Measurements from ENCODE around the gene DENND1A. TPM values are rescaled to one million over a fixed set of nuclear protein-coding genes. Genes with fewer than 3 reads are reported as not detected.

DENND1A gene
- total and polyA plus RNA-seq, 4 donors: 7.9 to 22.0 (median 13.9) TPM

DNA sequence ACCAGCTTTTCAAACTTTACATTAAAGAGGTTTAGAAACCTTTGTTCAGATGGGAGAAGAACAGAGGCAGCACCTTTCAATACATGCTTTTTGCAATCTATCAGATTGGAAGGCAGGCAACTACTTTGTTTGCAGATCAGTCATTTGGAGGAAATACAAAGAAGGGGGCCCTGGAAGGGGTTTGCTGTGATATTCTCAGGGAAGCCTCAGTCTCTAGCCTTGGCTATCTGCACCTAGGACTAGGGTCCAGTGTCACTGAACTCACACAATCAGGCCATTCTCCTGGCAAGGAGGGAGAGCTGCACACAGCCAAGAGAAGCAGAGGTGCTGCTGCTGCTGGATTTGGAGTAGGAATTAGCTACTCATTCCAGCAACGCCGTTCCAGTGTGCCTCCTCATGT lies 494.5 kb downstream of the DENND1A start:
- Histone ChIP-seq H3K36me3 (ENCODE audit: control insufficient read depth in 4 of 4, insufficient read depth in 3 of 4, low read depth in 1 of 4, low read length in 3 of 4) (peaks cover 5 to 31% (median 14%) of the 10 kb centered on the region in 4 donors), H3K9me3 (ENCODE audit: control insufficient read depth in 4 of 4, low read length in 3 of 4) (no peaks in the 10 kb centered on the region), H3K9ac (ENCODE audit: low read depth in 1 of 2, low read length in 2 of 2) (no peak overlapping the region), H3K27me3 (ENCODE audit: control insufficient read depth in 4 of 4, insufficient read depth in 4 of 4, low read length in 3 of 4) (no peaks in the 10 kb centered on the region), H3K27ac (ENCODE audit: low read depth in 1 of 2, low read length in 2 of 2) (no peak overlapping the region), H3K4me3 (ENCODE audit: low read depth in 1 of 3, low read length in 3 of 3) (no peak overlapping the region), H3K4me1 (ENCODE audit: control insufficient read depth in 4 of 4, insufficient read depth in 4 of 4, low read length in 3 of 4) (peaks cover 0 to 3% (median 0%) of the 10 kb centered on the region in 4 donors)
- WGBS: 63% methylated on average over 2 of the region's 2 CpGs
- TF ChIP-seq TAF1 (conservative IDR thresholded peaks at IDR 0.05): no peak
- TF ChIP-seq RXRA (IDR thresholded peaks at IDR 0.05): no peak
- TF ChIP-seq, protein P1, sequence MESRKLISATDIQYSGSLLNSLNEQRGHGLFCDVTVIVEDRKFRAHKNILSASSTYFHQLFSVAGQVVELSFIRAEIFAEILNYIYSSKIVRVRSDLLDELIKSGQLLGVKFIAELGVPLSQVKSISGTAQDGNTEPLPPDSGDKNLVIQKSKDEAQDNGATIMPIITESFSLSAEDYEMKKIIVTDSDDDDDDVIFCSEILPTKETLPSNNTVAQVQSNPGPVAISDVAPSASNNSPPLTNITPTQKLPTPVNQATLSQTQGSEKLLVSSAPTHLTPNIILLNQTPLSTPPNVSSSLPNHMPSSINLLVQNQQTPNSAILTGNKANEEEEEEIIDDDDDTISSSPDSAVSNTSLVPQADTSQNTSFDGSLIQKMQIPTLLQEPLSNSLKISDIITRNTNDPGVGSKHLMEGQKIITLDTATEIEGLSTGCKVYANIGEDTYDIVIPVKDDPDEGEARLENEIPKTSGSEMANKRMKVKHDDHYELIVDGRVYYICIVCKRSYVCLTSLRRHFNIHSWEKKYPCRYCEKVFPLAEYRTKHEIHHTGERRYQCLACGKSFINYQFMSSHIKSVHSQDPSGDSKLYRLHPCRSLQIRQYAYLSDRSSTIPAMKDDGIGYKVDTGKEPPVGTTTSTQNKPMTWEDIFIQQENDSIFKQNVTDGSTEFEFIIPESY (IDR thresholded peaks at IDR 0.05): no peak
- TF ChIP-seq, protein P2, sequence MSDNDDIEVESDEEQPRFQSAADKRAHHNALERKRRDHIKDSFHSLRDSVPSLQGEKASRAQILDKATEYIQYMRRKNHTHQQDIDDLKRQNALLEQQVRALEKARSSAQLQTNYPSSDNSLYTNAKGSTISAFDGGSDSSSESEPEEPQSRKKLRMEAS (IDR thresholded peaks at IDR 0.05): no peak
- TF ChIP-seq, protein P3, sequence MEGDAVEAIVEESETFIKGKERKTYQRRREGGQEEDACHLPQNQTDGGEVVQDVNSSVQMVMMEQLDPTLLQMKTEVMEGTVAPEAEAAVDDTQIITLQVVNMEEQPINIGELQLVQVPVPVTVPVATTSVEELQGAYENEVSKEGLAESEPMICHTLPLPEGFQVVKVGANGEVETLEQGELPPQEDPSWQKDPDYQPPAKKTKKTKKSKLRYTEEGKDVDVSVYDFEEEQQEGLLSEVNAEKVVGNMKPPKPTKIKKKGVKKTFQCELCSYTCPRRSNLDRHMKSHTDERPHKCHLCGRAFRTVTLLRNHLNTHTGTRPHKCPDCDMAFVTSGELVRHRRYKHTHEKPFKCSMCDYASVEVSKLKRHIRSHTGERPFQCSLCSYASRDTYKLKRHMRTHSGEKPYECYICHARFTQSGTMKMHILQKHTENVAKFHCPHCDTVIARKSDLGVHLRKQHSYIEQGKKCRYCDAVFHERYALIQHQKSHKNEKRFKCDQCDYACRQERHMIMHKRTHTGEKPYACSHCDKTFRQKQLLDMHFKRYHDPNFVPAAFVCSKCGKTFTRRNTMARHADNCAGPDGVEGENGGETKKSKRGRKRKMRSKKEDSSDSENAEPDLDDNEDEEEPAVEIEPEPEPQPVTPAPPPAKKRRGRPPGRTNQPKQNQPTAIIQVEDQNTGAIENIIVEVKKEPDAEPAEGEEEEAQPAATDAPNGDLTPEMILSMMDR (IDR thresholded peaks at IDR 0.05; ENCODE audit: low read depth, low read length, missing input control): no peak
- TF ChIP-seq JUND (IDR thresholded peaks at IDR 0.05): no peak
- no peak for TF ChIP-seq NR2F2 (IDR thresholded peaks at IDR 0.05)
- no peak for TF ChIP-seq RAD21 (IDR thresholded peaks at IDR 0.05)
- no peak for TF ChIP-seq HNF4A (conservative IDR thresholded peaks at IDR 0.05)
- TF ChIP-seq, protein P4, sequence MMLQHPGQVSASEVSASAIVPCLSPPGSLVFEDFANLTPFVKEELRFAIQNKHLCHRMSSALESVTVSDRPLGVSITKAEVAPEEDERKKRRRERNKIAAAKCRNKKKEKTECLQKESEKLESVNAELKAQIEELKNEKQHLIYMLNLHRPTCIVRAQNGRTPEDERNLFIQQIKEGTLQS (IDR thresholded peaks at IDR 0.05): no peak
- no peak for TF ChIP-seq FOXA1 (IDR thresholded peaks at IDR 0.05)
- TF ChIP-seq YY1 (IDR thresholded peaks at IDR 0.05): no peak
- no peak for DNase-seq (ENCODE audit: low spot score)

DNA sequence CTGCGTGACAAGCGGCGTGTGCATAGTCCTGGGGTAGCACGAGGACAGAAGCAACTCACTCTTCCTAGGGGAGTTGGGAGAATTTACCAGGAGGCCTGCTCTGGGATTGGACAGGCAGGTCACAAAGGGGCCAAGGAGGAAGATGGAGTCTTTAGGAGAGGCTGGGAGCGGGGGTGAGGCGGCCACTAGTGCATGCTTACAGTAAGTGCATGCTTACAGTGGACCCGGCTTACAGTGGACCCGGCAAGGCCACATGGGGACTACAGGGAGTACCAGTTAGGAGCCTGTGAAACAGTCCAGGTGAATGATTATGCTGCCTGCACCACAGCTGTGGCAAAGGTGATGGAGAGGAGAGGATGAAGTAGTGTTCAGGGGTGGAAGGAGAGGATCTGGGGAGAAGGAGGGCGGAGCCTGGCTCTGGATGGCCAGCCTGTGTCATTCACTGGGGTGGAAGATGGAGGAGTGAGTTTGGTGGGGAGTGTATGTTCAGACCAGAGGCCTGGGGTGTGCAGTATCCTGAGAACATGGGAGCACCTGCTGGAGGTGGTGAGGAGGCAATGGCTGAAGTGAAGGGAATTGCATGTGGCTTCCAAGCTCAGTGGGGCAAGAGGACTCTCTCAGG lies 495.2 kb downstream of the DENND1A start:
- no peaks in the 10 kb centered on the region for H3K27me3 ChIP-seq (ENCODE audit: control insufficient read depth in 4 of 4, insufficient read depth in 4 of 4, low read length in 3 of 4)
- WGBS: 97% methylated on average over 9 of the region's 9 CpGs
- H3K4me3 ChIP-seq (ENCODE audit: low read depth in 1 of 3, low read length in 3 of 3): no peak overlapping the region
- peaks cover 5 to 32% (median 12%) of the 10 kb centered on the region in 4 donors for H3K36me3 ChIP-seq (ENCODE audit: control insufficient read depth in 4 of 4, insufficient read depth in 3 of 4, low read depth in 1 of 4, low read length in 3 of 4)
- H3K9me3 ChIP-seq (ENCODE audit: control insufficient read depth in 4 of 4, low read length in 3 of 4): no peaks in the 10 kb centered on the region
- DNase-seq (ENCODE audit: low spot score): no peak
- peaks cover 0 to 3% (median 0%) of the 10 kb centered on the region in 4 donors for H3K4me1 ChIP-seq (ENCODE audit: control insufficient read depth in 4 of 4, insufficient read depth in 4 of 4, low read length in 3 of 4)
- H3K27ac ChIP-seq (ENCODE audit: low read depth in 1 of 2, low read length in 2 of 2): no peak overlapping the region
- H3K9ac ChIP-seq (ENCODE audit: low read depth in 1 of 2, low read length in 2 of 2): no peak overlapping the region
- TF ChIP-seq FOXA1 (IDR thresholded peaks at IDR 0.05) (no peak), YY1 (IDR thresholded peaks at IDR 0.05) (no peak), TAF1 (conservative IDR thresholded peaks at IDR 0.05) (no peak), EGR1 (IDR thresholded peaks at IDR 0.05; ENCODE audit: low read depth in 2 of 2) (no peak), RAD21 (IDR thresholded peaks at IDR 0.05) (no peak), RXRA (IDR thresholded peaks at IDR 0.05) (no peak), SP1 (IDR thresholded peaks at IDR 0.05) (no peak), HNF4A (conservative IDR thresholded peaks at IDR 0.05) (no peak), FOXA2 (IDR thresholded peaks at IDR 0.05) (no peak), NR2F2 (IDR thresholded peaks at IDR 0.05) (no peak), JUND (IDR thresholded peaks at IDR 0.05) (no peak)
- TF ChIP-seq, protein P3 (IDR thresholded peaks at IDR 0.05; ENCODE audit: low read depth, low read length, missing input control): no peak
- TF ChIP-seq, protein P4 (IDR thresholded peaks at IDR 0.05): no peak
- TF ChIP-seq, protein P5, sequence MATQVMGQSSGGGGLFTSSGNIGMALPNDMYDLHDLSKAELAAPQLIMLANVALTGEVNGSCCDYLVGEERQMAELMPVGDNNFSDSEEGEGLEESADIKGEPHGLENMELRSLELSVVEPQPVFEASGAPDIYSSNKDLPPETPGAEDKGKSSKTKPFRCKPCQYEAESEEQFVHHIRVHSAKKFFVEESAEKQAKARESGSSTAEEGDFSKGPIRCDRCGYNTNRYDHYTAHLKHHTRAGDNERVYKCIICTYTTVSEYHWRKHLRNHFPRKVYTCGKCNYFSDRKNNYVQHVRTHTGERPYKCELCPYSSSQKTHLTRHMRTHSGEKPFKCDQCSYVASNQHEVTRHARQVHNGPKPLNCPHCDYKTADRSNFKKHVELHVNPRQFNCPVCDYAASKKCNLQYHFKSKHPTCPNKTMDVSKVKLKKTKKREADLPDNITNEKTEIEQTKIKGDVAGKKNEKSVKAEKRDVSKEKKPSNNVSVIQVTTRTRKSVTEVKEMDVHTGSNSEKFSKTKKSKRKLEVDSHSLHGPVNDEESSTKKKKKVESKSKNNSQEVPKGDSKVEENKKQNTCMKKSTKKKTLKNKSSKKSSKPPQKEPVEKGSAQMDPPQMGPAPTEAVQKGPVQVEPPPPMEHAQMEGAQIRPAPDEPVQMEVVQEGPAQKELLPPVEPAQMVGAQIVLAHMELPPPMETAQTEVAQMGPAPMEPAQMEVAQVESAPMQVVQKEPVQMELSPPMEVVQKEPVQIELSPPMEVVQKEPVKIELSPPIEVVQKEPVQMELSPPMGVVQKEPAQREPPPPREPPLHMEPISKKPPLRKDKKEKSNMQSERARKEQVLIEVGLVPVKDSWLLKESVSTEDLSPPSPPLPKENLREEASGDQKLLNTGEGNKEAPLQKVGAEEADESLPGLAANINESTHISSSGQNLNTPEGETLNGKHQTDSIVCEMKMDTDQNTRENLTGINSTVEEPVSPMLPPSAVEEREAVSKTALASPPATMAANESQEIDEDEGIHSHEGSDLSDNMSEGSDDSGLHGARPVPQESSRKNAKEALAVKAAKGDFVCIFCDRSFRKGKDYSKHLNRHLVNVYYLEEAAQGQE (IDR thresholded peaks at IDR 0.05): no peak
- TF ChIP-seq, protein P2 (IDR thresholded peaks at IDR 0.05): no peak
- TF ChIP-seq, protein P1 (IDR thresholded peaks at IDR 0.05): no peak
